DLD1 (cell line): ENCODE data around the gene AHNAK.
"Not testable (repeated sequence)": the region's sequence is repeated elsewhere in the genome, so short reads cannot be mapped to it uniquely, and the experiment has no call there.

Source experiments
- in situ Hi-C: cut with HindIII; loops from 2 replicates; pipeline ENCODE4 v1.10.0; 2017; ENCODE audit warnings: low sequenced_read_pairs

The AHNAK gene, protein sequence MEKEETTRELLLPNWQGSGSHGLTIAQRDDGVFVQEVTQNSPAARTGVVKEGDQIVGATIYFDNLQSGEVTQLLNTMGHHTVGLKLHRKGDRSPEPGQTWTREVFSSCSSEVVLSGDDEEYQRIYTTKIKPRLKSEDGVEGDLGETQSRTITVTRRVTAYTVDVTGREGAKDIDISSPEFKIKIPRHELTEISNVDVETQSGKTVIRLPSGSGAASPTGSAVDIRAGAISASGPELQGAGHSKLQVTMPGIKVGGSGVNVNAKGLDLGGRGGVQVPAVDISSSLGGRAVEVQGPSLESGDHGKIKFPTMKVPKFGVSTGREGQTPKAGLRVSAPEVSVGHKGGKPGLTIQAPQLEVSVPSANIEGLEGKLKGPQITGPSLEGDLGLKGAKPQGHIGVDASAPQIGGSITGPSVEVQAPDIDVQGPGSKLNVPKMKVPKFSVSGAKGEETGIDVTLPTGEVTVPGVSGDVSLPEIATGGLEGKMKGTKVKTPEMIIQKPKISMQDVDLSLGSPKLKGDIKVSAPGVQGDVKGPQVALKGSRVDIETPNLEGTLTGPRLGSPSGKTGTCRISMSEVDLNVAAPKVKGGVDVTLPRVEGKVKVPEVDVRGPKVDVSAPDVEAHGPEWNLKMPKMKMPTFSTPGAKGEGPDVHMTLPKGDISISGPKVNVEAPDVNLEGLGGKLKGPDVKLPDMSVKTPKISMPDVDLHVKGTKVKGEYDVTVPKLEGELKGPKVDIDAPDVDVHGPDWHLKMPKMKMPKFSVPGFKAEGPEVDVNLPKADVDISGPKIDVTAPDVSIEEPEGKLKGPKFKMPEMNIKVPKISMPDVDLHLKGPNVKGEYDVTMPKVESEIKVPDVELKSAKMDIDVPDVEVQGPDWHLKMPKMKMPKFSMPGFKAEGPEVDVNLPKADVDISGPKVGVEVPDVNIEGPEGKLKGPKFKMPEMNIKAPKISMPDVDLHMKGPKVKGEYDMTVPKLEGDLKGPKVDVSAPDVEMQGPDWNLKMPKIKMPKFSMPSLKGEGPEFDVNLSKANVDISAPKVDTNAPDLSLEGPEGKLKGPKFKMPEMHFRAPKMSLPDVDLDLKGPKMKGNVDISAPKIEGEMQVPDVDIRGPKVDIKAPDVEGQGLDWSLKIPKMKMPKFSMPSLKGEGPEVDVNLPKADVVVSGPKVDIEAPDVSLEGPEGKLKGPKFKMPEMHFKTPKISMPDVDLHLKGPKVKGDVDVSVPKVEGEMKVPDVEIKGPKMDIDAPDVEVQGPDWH (N-terminal part only)

GRCh38 chr11:62546244-62546928 lies at the start of gene AHNAK:
AHNAK (minus strand) TSS chr11:62546806; CDS start chr11:62536098, 10,708 bp downstream.
- in situ Hi-C loops, result no loop called here

DNA sequence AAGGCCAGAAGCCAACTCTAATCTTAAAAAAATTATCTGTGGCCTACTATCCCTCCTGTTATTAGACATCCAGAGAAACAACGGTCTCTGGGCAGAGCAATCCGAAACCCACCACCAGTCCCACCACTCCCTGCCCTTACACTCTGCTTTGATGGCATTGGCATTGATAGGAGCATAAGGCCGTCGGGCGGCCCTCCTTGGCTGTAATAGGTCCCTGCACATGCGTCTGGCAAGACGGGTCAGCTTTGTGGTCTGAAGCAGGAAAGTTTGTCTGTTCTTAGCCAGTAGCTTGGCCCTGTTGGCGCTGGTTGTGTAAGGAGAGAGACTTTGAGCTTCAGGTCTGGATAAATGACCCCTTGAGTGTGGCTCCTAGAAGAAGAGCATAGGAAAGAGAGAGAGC lies 48.5 kb upstream of the AHNAK start:
- in situ Hi-C loops, result no loop called here

DNA sequence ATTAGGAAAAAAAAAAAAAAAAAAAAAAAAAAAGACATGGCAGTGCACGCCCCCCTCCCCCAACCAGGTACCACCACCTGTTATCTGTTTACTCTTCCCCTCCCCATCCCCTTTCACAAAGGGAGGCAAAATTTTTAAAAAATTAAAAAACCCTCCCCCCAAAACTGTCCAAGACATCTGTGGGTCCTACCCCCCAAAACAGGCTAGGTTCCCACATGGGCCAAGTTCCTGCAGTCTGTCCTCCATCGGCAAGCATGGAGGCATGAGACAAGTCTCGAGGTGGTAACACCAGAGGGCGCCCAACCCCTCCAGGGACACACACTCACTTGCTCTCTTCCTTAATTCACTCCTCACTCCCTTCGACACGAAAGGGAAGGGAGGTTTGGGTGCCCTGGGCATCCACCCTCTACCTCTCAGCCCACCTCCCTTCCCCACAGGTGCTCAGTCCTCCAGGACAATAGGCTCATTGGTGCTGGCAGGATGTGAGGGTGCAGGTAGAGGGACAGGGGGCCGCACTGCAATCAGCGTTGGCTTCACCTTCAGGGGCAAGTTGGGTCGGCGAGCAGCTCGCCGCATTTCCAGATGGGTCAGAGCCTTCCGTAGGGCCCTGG lies 46.9 kb upstream of the AHNAK start:
- in situ Hi-C loops, result no loop called here

DNA sequence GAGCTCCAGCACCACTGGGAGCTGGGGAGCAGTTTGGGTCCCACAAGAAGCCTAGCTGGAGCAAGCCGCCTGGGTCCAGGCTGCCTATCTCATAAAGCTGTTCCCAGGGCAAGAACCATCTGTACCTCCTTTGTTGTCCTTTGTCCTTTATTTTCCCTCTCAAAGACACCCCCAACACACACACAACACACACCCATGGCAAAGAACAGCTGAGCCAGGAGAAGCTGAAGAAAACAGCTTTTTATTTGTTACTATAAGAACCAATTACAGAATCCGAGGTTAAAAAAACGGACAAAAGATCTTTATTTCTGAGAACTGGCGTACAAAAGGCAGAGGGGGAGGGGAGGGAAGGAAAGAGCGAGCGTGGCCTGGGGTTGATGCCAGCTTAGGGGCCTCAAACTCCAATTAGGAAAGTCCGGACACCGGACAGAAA lies 46.4 kb upstream of the AHNAK start:
- in situ Hi-C loops, result no loop called here

DNA sequence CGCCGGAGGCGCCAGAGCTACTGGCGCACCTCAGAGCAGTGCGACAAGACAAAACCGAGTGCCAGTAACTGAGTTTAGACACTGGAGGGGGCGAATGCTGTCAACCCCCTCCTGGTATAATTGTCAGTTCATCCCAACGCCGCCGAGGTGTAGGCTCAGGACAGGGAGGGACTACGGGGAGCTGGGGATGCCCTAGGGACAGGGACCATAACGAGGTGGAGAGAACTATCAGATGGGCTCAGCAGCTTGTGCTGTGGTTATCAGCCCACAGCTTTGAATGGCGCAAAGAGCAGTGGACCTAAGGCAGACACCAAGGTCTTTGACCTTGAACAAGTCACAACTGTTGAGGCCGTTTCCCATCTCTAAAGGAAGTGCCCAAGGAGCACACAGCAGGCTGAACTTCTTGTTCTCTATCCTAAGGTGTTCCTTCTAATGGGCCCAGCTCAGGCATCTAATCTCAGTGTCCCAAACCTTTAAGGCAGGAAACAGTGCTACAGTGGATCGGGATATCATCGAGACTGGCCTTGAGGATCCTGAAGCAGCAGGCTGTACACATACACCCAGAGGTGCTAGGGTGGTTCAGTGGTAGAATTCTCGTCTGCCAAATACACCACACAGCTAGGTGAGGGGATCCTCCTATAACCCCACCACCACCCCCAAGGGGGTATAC lies 45.7 kb upstream of the AHNAK start:
- in situ Hi-C loops, result no loop called here

- in situ Hi-C loops, result no loop called here
These were observed 45.0 kb upstream of the AHNAK start, which contains the start of gene TUT1 for GRCh38 chr11:62591448-62592145. TUT1 (minus strand) TSS chr11:62591523; CDS start chr11:62591485, 38 bp downstream.

DNA sequence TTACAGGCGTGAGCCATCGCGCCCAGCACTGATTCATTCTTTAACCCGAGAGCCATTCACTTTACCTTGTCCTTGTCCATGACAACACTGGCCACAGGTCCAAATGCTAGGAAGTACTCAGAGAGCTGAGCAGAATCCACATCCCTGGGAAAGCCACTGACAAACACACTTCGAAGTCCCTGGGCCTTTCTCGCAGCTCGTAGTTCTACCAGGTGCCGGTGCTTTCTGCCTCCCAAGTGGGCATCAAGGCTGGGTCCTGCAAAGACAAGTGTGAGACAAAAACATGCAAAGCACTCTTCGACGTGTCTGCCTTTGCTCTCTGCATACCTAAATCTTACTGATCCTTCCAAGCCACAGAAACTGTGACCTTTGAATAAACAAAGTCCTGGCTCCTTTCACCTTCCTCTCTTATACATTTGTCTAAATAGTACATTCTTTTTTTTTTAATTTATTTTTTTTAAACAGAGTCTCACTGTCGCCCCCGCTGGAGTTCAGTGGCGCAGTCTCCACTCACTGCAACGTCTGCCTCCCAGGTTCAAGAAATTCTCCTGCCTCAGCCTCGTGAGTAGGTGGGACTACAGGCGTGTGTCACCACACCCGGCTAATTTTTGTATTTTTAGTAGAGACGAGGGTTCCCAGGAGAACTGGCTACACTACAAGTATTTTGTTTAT lies 42.5 kb upstream of the AHNAK start:
- in situ Hi-C loops, result no loop called here

- in situ Hi-C loops, result not testable (repeated sequence)
These were observed 38.8 kb upstream of the AHNAK start for GRCh38 chr11:62585356-62585755.

- in situ Hi-C loops, result not testable (repeated sequence)
These were observed 35.1 kb upstream of the AHNAK start for GRCh38 chr11:62581735-62582134.

GRCh38 chr11:62580959-62581715 lies 34.5 kb upstream of the AHNAK start:
- in situ Hi-C loops, result no loop called here

- in situ Hi-C loops, result no loop called here
These were observed 32.6 kb upstream of the AHNAK start for GRCh38 chr11:62579252-62579651.

GRCh38 chr11:62578541-62578940 lies 31.9 kb upstream of the AHNAK start:
- in situ Hi-C loops, result no loop called here

GRCh38 chr11:62577046-62577714 lies 30.6 kb upstream of the AHNAK start:
- in situ Hi-C loops, result no loop called here

DNA sequence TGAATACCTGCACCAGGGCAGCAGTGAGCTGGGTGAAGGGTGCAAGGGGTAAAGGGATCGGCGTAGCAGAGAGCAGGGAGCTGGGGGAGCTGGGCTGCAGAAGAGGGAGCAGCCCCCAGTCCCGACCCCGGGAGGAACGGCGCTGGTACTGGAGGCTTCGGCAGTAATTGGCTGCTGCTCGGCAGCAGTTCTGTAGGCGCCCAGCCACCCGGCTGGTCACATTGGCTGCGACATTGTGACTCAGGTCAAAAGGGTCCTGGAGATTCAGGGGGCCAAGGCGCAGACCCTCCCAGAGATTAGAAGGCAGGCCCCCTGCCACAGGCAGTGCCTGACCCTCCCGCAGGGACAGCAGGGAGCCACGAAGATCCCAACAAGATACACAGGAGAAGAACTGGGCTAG lies 29.2 kb upstream of the AHNAK start:
- in situ Hi-C loops, result no loop called here

GRCh38 chr11:62575156-62575555 lies 28.6 kb upstream of the AHNAK start:
- in situ Hi-C loops, result no loop called here

DNA sequence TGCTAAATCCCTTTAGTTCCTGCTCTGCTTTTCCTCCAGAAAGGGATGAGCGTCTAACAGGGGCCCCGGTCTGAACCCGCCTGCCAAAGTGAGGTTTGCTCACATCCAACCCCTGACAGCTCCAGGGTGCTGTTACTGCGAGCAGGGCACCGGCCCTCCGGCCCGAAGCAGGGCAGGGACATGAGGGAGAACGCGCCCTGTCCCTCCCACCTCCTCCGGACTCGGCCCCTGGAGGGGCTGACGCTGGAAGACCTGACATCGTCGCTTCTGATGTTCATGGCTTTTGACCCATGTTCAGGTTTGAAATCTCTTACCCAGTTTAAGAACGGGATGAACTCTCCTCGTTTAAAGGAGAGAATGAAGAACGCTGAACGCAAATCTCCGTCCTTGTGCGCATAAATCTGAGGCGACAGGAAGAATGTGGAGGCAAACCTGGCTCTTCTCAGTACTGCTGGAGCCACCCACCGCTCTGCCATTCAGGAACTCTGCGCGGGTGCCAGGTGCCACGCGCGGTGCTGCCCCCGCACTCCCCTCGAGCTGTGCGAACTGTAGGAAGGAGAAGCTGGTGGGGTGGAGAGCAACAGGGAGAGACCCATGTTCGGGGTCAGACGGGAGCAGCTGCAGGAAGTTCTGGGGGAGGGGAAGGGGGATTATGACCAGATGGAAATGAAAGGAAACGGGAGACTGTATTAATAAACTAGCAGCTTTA lies 27.9 kb upstream of the AHNAK start:
- in situ Hi-C loops, result loop anchor here (25.0 kb wide), 1 partner anchor 137 kb away; no protein-coding TSS in a partner anchor
